Uterus (tissue), 4 donors: ENCODE measurements around the gene B4GAT1. TPM values are rescaled to one million over a fixed set of nuclear protein-coding genes. Genes with fewer than 3 reads are reported as not detected.

Experiments
- DNase-seq, 2 donors: peaks; one replicate each; pipeline ENCODE4 v3.0.0-alpha.2; 2019 to 2020
- H3K27ac ChIP-seq, 2 donors: fragments of 200-600 bp; sonication (generic); 1 replicate in 1 of 2; 2 replicates in 1 of 2; pipeline ENCODE4 v1.5.1; 2016 to 2018
- H3K27me3 ChIP-seq, 2 donors: fragments of 200-600 bp; sonication (generic); one replicate each; pipeline ENCODE4 v1.5.1; 2018 to 2019; ENCODE audit warnings: control low read depth in 1 of 2
- H3K36me3 ChIP-seq, 2 donors: fragments of 200-600 bp; sonication (generic); one replicate each; pipeline ENCODE4 v1.5.1; 2019; ENCODE audit warnings: control low read depth in 1 of 2
- H3K4me1 ChIP-seq, 2 donors: fragments of 200-600 bp; sonication (generic); one replicate each; pipeline ENCODE4 v1.5.1; 2018 to 2019; ENCODE audit warnings: control low read depth in 1 of 2
- H3K4me3 ChIP-seq, 2 donors: fragments of 200-600 bp; sonication (generic); 1 replicate in 1 of 2; 2 replicates in 1 of 2; pipeline ENCODE4 v1.5.1; 2018 to 2019; ENCODE audit warnings: mild to moderate bottlenecking in 1 of 2
- H3K9me3 ChIP-seq, 2 donors: fragments of 200-600 bp; sonication (generic); one replicate each; pipeline ENCODE4 v1.5.1; 2019; ENCODE audit warnings: control low read depth in 1 of 2
- CTCF ChIP-seq, 4 experiments: fragments of 200-600 bp in 2 of 4; fragments of 450-650 bp in 2 of 4; sonication (generic) in 2 of 4; IDR thresholded peaks; one replicate each; pipeline ENCODE4 v1.5.1; 2016 to 2019; ENCODE audit warnings: antibody characterized with exemption in 4 of 4, mild to moderate bottlenecking in 2 of 4, moderate library complexity in 1 of 4
- POLR2A ChIP-seq, 2 donors: fragments of 450-650 bp; IDR thresholded peaks; one replicate each; pipeline ENCODE4 v1.6.1; 2016; ENCODE audit warnings: antibody characterized with exemption in 2 of 2, mild to moderate bottlenecking in 1 of 2, moderate library complexity in 1 of 2
- intact Hi-C: fragments of 100-400 bp; cut with DNase I; formaldehyde crosslinking; loops from one replicate; pipeline ENCODE4 v1.15.1; 2023; ENCODE audit warnings: low total_unique reads
- total RNA-seq, 4 donors: library from RNA; depleted of rRNA in 3 of 4; stranded (reverse); fragments of >200 nt in 3 of 4; gene quantifications; one replicate each; pipeline versions ENCODE4 v1.1.0 to v1.2.4, GENCODE V29; 2014 to 2023
- donor health status: DM: yes; HTN: yes; CAD: no.

B4GAT1 gene
- total RNA-seq, 4 donors from 2014 or later, result 13.2 to 44.8 (median 26.2) TPM

DNA sequence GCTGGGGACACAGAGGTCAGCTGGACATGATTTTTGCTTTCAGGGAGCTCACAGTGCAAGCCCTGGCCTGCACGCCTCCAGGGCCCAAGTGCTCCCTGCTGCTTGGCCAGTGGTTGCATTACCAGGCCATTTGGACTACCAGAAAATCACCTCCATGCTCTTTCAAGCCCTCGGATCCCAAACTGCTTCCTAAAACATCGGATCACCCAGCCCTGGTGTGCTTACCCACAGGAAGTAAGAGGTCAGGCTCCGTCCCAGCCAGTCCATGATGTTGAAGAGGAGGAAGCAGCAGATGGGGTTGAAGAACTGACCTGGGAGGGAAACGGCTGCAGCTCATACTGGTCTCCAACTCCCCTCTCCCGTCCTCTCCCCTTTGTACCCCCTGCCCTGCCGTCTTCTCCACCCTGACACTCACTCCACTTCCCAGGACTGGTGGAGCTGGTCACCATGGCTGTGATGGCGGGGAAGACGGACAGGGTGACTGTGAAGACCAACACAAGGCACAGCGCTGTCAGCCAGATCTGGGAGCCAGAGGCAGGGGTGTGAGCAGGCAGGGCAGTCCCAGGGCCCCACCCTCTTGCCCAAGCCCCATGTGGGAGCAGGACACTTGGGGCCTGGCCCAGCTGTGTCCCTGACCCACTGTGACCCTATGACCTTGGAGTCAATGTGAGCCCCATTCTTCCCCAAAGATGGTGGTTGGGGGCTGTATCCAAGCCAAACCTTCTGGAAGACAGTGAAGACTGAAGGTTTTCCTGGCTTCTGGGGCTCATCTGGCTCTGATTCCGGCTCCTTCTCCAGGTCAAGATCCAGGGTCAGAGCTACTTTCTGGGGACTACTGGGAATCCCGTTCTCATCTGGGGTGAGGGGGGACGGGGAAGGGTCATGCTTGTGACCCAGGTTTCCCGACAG, 18.5 kb upstream of the B4GAT1 start:
- Histone ChIP-seq H3K27ac (no peak overlapping the region), H3K4me3 (no peak overlapping the region), H3K9me3 (no peaks in the 10 kb centered on the region), H3K27me3 (peaks cover 2% of the 10 kb centered on the region in 2 donors), H3K4me1 (no peaks in the 10 kb centered on the region), H3K36me3 (no peaks in the 10 kb centered on the region)
- TF ChIP-seq CTCF (IDR thresholded peaks at IDR 0.05) (no peak), POLR2A (IDR thresholded peaks at IDR 0.05) (no peak)
- intact Hi-C loops, result no loop called here
- DNase-seq, result no peak

DNA sequence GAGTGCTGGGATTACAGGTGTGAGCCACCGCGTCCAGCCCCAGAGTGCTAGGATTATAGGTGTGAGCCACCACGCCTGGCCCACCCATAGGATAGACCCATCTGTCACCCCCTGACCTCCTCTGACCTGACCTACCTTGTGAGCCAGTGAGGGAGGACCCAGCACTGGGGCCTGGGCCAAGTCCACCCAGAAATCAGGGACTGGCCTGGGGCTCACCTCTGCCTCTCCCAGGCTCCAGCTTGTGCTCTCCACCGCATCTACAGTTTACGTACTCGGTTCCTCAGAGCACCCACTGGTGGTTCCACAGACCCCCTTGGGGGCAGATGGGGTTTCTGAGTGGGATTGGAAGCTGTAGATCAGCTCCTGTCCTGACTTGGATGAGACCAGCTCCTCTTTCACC, 17.7 kb upstream of the B4GAT1 start:
- Histone ChIP-seq H3K4me1 (no peaks in the 10 kb centered on the region), H3K27ac (no peak overlapping the region)

GRCh38 chr11:66363805-66364535, 16.5 kb upstream of the B4GAT1 start:
- H3K4me3 ChIP-seq, result no peak overlapping the region
- intact Hi-C loops, result no loop called here
- no peaks in the 10 kb centered on the region for H3K9me3 ChIP-seq
- TF ChIP-seq CTCF (IDR thresholded peaks at IDR 0.05) (no peak), POLR2A (IDR thresholded peaks at IDR 0.05) (no peak)
- DNase-seq, result no peak
- H3K27ac ChIP-seq, result no peak overlapping the region
- no peaks in the 10 kb centered on the region for H3K4me1 ChIP-seq
- no peaks in the 10 kb centered on the region for H3K36me3 ChIP-seq
- no peaks in the 10 kb centered on the region for H3K27me3 ChIP-seq

More for the DNA sequence above, 17.7 kb upstream of the B4GAT1 start:
- no peaks in the 10 kb centered on the region for H3K36me3 ChIP-seq
- intact Hi-C loops, result no loop called here
- H3K9me3 ChIP-seq, result no peaks in the 10 kb centered on the region
- no peak for DNase-seq
- H3K27me3 ChIP-seq, result no peaks in the 10 kb centered on the region
- no peak overlapping the region for H3K4me3 ChIP-seq
- TF ChIP-seq CTCF (IDR thresholded peaks at IDR 0.05), result no peak
- TF ChIP-seq POLR2A (IDR thresholded peaks at IDR 0.05), result no peak

- TF ChIP-seq CTCF (IDR thresholded peaks at IDR 0.05) (no peak), POLR2A (IDR thresholded peaks at IDR 0.05) (no peak)
- Histone ChIP-seq H3K9me3 (no peaks in the 10 kb centered on the region), H3K27ac (no peak overlapping the region), H3K4me3 (no peak overlapping the region), H3K4me1 (no peaks in the 10 kb centered on the region), H3K27me3 (no peaks in the 10 kb centered on the region), H3K36me3 (no peaks in the 10 kb centered on the region)
- DNase-seq, result no peak
- intact Hi-C loops, result no loop called here
Observed at GRCh38 chr11:66363187-66363601, 15.8 kb upstream of the B4GAT1 start.
